ENCODE results near the gene AKR1A1. TPM values are rescaled to one million over a fixed set of nuclear protein-coding genes. Genes with fewer than 3 reads are reported as not detected.
"Not testable (repeated sequence)": the region's sequence is repeated elsewhere in the genome, so short reads cannot be mapped to it uniquely, and the experiment has no call there.

AKR1A1 gene
- total RNA-seq, 1 donor from 2014 or later, result 290 TPM

- not testable (repeated sequence) for DNase-seq (ENCODE audit: low read depth in 2 of 2)
Observed at GRCh38 chr1:45523516-45523915, 27.1 kb upstream of the AKR1A1 start.

GRCh38 chr1:45523975-45524374 lies 26.7 kb upstream of the AKR1A1 start:
- DNase-seq (ENCODE audit: low read depth in 2 of 2), result not testable (repeated sequence)

GRCh38 chr1:45526135-45526644 lies 24.4 kb upstream of the AKR1A1 start:
- DNase-seq (ENCODE audit: low read depth in 2 of 2), result no peak

- no peak for DNase-seq (ENCODE audit: low read depth in 2 of 2)
Observed at GRCh38 chr1:45530632-45531135, 19.9 kb upstream of the AKR1A1 start.

DNA sequence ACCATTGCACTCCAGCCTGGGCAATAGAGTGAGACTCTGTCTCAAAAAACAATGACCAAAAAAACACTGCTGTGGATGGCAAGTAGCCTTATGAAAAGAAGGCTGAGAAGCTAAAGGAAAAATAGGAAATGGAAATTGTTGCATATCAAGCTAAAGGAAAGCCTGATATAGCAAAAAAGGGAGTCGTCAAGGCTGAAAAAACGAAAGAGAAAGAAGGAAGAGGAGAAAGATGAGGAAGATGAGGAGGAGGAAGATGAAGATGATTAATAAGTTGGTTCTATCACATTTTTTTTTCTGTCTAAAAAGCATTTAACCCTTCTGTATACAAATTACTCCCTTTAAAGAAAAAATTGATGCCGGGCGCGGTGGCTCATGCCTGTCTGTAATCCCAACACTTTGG lies 18.8 kb upstream of the AKR1A1 start:
- no peak for DNase-seq (ENCODE audit: low read depth in 2 of 2)

DNA sequence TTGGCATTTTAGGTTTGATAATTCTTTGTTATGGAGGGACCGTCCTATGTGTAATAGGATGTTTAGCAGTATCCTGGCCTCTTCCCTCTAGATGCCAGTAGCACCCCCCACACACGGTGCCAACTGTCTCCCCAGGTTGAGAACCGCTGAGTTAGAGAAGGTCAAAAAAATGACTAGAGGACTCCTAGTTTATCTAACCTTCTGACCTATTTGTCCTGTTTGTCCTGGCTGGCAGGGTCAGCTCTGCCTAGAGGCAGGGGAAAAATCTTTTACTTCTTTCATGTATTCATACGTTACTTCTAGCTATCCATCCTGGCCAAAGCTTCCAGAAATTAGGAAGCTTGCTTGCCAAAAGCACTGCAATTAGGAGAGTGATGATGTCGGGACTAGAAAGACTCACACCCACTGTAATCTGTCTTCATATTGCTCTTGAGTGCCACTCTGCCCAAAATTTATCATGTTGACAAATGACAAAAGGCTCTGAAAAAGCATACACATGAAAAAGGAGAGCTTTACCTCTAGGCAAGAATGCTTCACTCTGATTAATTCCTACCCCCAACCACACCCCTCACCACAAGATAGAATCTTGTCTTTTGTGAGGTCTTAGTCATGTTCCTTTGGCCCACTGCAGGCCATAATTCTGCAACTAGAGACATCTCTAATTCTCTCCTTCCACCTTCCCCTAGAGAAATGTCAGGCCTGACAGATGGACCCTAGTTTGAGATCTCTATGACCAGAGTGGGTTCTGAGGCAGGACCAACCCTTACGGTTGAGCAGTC lies 14.4 kb upstream of the AKR1A1 start:
- DNase-seq (ENCODE audit: low read depth in 2 of 2), result no peak

GRCh38 chr1:45536886-45537285 lies 13.7 kb upstream of the AKR1A1 start:
- no peak for DNase-seq (ENCODE audit: low read depth in 2 of 2)

- DNase-seq (ENCODE audit: low read depth in 2 of 2), result no peak
Observed at GRCh38 chr1:45541193-45541592, 9.4 kb upstream of the AKR1A1 start.

DNA sequence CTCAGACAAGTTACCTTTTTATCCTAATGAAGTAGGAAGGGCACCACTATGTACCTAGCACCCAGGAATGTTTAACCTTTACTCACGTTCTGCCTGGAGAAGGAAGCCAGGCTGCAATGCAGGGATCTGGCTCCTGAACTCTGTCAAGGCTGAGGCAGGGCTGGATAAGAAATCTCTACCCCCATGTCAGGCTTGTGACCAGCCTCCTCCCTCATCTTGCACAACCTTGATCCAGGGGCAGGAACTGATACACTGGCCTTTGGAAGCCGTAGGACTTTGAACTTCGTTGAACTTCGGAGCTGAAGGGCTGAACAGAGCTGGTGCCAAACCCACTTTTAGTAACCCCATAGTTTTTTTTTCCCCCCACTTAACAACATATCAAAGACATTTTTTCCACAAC lies 8.0 kb upstream of the AKR1A1 start:
- no peak for DNase-seq (ENCODE audit: low read depth in 2 of 2)

GRCh38 chr1:45543581-45544417 lies 6.8 kb upstream of the AKR1A1 start:
- DNase-seq (ENCODE audit: low read depth in 2 of 2), result peak; percentile 90 to 98

- DNase-seq (ENCODE audit: low read depth in 2 of 2), result no peak
Observed at GRCh38 chr1:45544530-45544929, 6.1 kb upstream of the AKR1A1 start.

GRCh38 chr1:45545019-45545493 lies 5.6 kb upstream of the AKR1A1 start:
- DNase-seq (ENCODE audit: low read depth in 2 of 2), result peak in 1 of 2 donors; percentile 37

- no peak for DNase-seq (ENCODE audit: low read depth in 2 of 2)
Observed at GRCh38 chr1:45545553-45546310, 4.9 kb upstream of the AKR1A1 start.

DNA sequence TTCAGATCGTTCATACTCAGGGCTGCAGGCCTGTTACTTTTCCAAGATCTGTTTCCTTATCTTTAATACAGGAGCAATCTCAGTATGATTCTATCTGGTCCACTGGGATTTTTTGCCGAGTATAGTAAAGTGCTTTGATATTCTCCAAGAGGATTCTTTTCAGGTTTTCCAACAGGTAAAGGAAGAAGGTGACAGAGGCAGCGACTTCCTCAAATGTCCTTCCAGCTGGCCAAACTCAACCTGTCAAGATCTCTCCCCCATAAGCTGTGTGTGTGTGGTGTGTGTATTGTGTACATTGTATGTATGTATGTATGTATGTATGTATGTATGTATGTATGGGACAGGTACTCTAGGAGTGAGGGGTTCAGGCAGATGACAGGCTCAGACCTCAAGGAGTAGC lies 1.1 kb downstream of the AKR1A1 start:
- DNase-seq (ENCODE audit: low read depth in 2 of 2), result no peak

DNA sequence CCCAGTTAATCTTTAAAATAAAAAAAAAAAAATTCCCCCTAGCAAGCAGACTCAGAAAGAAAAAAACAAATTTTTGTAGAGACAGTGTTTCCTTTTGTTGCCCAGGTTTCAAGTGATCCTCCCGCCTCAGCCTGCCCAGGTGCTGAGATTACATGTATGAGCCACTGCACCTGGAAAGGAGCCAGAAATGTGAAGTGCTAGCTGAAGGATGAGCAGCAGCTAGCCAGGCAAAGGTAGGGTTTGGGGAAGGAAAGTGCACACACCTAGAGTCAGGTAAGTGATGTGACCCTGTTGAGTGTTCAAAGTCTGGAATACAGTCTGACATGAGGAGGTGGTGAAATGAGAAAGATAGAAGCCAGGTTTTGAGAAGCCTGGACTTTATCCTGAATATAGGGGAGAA lies 1.7 kb downstream of the AKR1A1 start:
- no peak for DNase-seq (ENCODE audit: low read depth in 2 of 2)

GRCh38 chr1:45554198-45554597 lies 3.6 kb downstream of the AKR1A1 start:
- DNase-seq (ENCODE audit: low read depth in 2 of 2), result no peak

DNA sequence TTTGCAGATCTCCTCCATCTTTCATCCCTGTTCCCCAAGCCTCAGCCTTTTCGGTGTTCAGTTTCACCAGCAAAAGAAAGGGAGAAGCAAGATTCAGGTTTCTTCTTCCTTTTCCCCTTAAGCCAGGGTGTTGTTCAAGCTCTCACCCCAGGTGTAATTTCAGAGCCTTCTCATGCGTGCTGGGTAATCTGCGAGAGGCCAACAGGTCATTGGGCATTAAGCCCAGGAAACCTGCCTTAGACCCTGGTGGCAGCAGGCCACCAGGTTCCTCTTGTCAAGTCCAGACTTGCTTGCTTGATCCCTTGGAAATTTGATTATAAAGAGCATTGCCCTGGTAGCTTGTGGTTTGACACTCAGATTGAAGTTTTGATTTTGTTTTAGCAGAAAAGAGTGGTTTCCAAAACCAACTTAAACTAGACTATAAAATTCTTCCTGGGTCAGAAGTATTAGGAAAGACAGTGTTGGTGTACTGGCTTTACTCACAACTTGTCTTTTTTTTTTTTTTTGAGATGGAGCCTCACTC lies 6.9 kb downstream of the AKR1A1 start:
- no peak for DNase-seq (ENCODE audit: low read depth in 2 of 2)

GRCh38 chr1:45563843-45564242 lies 13.2 kb downstream of the AKR1A1 start:
- no peak for DNase-seq (ENCODE audit: low read depth in 2 of 2)

DNA sequence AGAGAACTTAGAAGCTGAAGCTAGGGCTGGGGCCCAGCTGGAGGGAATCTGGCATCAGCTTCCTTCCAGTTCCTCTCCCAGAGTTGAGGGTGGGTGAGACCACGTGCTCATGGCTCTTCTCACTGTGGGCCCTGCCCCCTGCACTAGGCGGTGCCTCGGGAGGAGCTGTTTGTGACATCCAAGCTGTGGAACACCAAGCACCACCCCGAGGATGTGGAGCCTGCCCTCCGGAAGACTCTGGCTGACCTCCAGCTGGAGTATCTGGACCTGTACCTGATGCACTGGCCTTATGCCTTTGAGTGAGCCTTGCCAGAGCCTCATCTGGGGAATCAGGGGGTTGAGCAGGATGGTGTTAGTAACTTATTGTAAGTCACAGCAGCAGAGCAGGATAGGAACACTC lies 16.1 kb downstream of the AKR1A1 start:
- peak; percentile 45 to 46 for DNase-seq (ENCODE audit: low read depth in 2 of 2)

DNA sequence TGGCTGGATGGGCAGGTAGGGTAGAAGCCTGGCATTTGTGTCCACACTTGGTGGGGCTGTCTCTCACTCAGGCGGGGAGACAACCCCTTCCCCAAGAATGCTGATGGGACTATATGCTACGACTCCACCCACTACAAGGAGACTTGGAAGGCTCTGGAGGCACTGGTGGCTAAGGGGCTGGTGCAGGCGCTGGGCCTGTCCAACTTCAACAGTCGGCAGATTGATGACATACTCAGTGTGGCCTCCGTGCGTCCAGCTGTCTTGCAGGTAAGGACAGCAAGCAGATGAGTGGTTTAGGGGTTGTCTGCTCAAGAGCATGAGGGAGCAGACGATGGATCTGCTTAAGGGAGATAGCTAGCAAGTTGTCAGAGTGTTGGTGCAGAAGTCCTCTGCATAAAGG lies 17.3 kb downstream of the AKR1A1 start:
- no peak for DNase-seq (ENCODE audit: low read depth in 2 of 2)

DNA sequence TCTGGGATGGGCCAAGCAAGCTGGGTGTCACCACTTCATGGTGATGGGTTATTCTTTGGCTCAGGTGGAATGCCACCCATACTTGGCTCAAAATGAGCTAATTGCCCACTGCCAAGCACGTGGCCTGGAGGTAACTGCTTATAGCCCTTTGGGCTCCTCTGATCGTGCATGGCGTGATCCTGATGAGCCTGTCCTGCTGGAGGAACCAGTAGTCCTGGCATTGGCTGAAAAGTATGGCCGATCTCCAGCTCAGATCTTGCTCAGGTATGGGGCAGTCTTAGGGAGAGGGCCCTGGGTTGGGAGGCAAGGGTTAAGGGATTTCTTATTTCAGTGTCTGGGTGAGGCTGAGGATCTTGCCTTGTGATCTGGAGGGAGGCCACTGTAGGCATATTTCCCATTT lies 17.8 kb downstream of the AKR1A1 start:
- no peak for DNase-seq (ENCODE audit: low read depth in 2 of 2)
